Measurements from ENCODE around the gene GSTCD. TPM values are rescaled to one million over a fixed set of nuclear protein-coding genes. Genes with fewer than 3 reads are reported as not detected.

Gene GSTCD
- total and polyA plus RNA-seq, 2 of the 4 experiments (the other 2 are of a cell fraction), result 5.2 to 20.3 TPM

DNA sequence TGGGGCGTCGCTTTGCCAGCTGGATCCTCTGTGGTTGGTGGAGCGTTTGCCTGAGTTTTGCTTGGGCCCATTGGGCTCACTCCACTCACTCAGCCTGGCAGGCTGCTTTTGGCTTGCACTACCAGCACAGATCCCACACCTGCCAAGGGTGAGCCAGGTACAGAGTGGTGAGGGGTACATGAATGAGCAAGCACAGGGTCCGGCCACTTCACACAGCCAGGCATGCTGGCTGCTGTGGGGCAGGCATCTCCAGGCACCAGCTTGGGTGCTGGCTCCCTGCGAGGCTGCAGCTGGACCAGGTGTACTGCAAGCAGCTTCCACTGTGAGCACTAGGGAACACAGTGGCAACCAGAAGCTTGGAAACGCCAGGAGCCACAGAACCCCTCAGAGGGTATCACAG lies 126.6 kb downstream of the GSTCD start:
- Histone ChIP-seq H3K9ac (ENCODE audit: low read depth, low read length) (no peak overlapping the region), H3K9me3 (ENCODE audit: control insufficient read depth, insufficient read depth, low read length) (no peaks in the 10 kb centered on the region), H3K9me1 (ENCODE audit: insufficient read depth, low read length) (no peaks in the 10 kb centered on the region; the same call in 1 of the 2 replicates), H2BK5ac (ENCODE audit: low read depth, low read length, poor library complexity, severe bottlenecking) (no peak overlapping the region), H3K27me3 (ENCODE audit: control insufficient read depth, insufficient read depth, low read length) (no peaks in the 10 kb centered on the region), H3K18ac (ENCODE audit: low read depth, low read length) (no peak overlapping the region), H3K4me3 (ENCODE audit: insufficient read depth, low read depth, low read length) (no peak overlapping the region), H3K23ac (ENCODE audit: low read depth, low read length) (no peak overlapping the region), H3K27ac (ENCODE audit: insufficient read depth, low read length) (no peak overlapping the region), H3K14ac (replicated peaks; ENCODE audit: low read depth, low read length) (no peak overlapping the region), H3K79me1 (ENCODE audit: low read depth in 1 of 2, low read length in 2 of 2) (no peaks in the 10 kb centered on the region), H2AK5ac (ENCODE audit: low read depth, low read length) (no peak overlapping the region), H4K5ac (ENCODE audit: low read depth, low read length) (no peak overlapping the region), H3K4ac (ENCODE audit: low read depth, low read length) (no peak overlapping the region), H3K4me2 (ENCODE audit: low read depth, low read length) (no peak overlapping the region), H2BK15ac (ENCODE audit: low read depth, low read length) (no peak overlapping the region), H2AK9ac (replicated peaks; ENCODE audit: low read depth, low read length, poor library complexity) (no peak overlapping the region), H3K36me3 (ENCODE audit: control insufficient read depth, insufficient read depth, low read length) (no peaks in the 10 kb centered on the region), H3K4me1 (ENCODE audit: control insufficient read depth, insufficient read depth, low read length) (no peaks in the 10 kb centered on the region), H2AFZ (replicated peaks; ENCODE audit: low read length, poor library complexity) (no peak overlapping the region), H4K20me1 (ENCODE audit: insufficient read depth, low read length) (no peaks in the 10 kb centered on the region), H4K8ac (ENCODE audit: low read depth in 2 of 2, low read length in 2 of 2) (no peak overlapping the region), H2BK120ac (ENCODE audit: low read depth, low read length) (no peak overlapping the region), H3K56ac (ENCODE audit: extremely low read depth, insufficient read depth, low read length) (no peak overlapping the region), H4K91ac (ENCODE audit: insufficient read depth, low read depth, low read length) (no peak overlapping the region), H2BK20ac (ENCODE audit: low read depth, low read length) (no peak overlapping the region)
- no peak for TF ChIP-seq MXI1 (IDR thresholded peaks at IDR 0.05; ENCODE audit: borderline replicate concordance, low read depth, low read length)
- TF ChIP-seq BHLHE40 (IDR thresholded peaks at IDR 0.05; ENCODE audit: low read depth, low read length), result no peak
- TF ChIP-seq, protein P1, sequence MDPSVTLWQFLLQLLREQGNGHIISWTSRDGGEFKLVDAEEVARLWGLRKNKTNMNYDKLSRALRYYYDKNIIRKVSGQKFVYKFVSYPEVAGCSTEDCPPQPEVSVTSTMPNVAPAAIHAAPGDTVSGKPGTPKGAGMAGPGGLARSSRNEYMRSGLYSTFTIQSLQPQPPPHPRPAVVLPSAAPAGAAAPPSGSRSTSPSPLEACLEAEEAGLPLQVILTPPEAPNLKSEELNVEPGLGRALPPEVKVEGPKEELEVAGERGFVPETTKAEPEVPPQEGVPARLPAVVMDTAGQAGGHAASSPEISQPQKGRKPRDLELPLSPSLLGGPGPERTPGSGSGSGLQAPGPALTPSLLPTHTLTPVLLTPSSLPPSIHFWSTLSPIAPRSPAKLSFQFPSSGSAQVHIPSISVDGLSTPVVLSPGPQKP (IDR thresholded peaks at IDR 0.05; ENCODE audit: borderline replicate concordance, low read depth, low read length), result no peak
- TF ChIP-seq SMC3 (IDR thresholded peaks at IDR 0.05; ENCODE audit: low read depth, low read length), result no peak
- TF ChIP-seq, protein P2, sequence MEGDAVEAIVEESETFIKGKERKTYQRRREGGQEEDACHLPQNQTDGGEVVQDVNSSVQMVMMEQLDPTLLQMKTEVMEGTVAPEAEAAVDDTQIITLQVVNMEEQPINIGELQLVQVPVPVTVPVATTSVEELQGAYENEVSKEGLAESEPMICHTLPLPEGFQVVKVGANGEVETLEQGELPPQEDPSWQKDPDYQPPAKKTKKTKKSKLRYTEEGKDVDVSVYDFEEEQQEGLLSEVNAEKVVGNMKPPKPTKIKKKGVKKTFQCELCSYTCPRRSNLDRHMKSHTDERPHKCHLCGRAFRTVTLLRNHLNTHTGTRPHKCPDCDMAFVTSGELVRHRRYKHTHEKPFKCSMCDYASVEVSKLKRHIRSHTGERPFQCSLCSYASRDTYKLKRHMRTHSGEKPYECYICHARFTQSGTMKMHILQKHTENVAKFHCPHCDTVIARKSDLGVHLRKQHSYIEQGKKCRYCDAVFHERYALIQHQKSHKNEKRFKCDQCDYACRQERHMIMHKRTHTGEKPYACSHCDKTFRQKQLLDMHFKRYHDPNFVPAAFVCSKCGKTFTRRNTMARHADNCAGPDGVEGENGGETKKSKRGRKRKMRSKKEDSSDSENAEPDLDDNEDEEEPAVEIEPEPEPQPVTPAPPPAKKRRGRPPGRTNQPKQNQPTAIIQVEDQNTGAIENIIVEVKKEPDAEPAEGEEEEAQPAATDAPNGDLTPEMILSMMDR (conservative IDR thresholded peaks at IDR 0.05; ENCODE audit: low read depth, low read length), result no peak
- TF ChIP-seq FOS (IDR thresholded peaks at IDR 0.05; ENCODE audit: low read depth, low read length), result no peak
- no peak for TF ChIP-seq RFX5 (IDR thresholded peaks at IDR 0.05; ENCODE audit: low read depth, low read length)
- no peak for TF ChIP-seq NFE2L2 (IDR thresholded peaks at IDR 0.05; ENCODE audit: low read depth, low read length)
- TF ChIP-seq, protein P3, sequence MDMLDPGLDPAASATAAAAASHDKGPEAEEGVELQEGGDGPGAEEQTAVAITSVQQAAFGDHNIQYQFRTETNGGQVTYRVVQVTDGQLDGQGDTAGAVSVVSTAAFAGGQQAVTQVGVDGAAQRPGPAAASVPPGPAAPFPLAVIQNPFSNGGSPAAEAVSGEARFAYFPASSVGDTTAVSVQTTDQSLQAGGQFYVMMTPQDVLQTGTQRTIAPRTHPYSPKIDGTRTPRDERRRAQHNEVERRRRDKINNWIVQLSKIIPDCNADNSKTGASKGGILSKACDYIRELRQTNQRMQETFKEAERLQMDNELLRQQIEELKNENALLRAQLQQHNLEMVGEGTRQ (IDR thresholded peaks at IDR 0.05; ENCODE audit: low read depth, low read length), result no peak
- no peak for TF ChIP-seq POLR2A (IDR thresholded peaks at IDR 0.05; ENCODE audit: low read depth, low read length)
- TF ChIP-seq RCOR1 (IDR thresholded peaks at IDR 0.05; ENCODE audit: insufficient replicate concordance, low read length), result no peak
- TF ChIP-seq MAFK (IDR thresholded peaks at IDR 0.05; ENCODE audit: low read depth, low read length), result no peak
- ChIA-PET CTCF (no interaction called here), POLR2A (ENCODE audit: unreplicated experiment) (no interaction called here)
- ATAC-seq (ENCODE audit: low read depth) (no peak), DNase-seq (no peak)
- intact Hi-C loops (cut with micrococcal nuclease) (no loop called here), in situ Hi-C loops (cut with MboI; ENCODE audit: low sequenced_read_pairs) (no loop called here), dilution Hi-C loops (cut with HindIII; ENCODE audit: low sequenced_read_pairs, unreplicated experiment) (no loop called here)
- WGBS, 2 experiments (ENCODE audit: extremely low coverage in 2 of 2, insufficient read length in 1 of 2), result no CpG with 5 or more reads among the region's 6 CpGs
- no TSS peak for BruUV-seq (replicated peaks)

All from IMR-90 (cell line).